Measurements from ENCODE around the gene CCDC87.

Gene CCDC87

DNA sequence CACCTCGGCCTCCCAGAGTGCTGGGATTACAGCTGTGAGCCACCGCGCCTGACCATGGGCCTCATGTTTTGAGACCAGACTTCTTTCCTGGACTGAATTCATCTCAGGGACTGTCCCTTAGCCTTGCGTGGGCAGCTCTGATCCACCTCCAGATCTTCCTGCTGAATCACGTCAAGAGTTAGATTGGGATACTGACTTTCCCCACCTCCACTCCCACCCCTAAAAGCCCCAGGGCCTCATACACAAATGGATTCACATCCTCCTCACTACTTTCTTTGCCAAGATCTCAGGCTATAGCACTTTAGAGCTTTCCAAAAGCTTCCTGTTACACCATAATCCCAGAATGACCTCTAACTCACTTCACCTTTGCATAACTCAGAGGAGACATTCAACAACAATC lies 12.1 kb downstream of the CCDC87 start:
- DNase-seq (ENCODE audit: low spot score) = no peak

DNA sequence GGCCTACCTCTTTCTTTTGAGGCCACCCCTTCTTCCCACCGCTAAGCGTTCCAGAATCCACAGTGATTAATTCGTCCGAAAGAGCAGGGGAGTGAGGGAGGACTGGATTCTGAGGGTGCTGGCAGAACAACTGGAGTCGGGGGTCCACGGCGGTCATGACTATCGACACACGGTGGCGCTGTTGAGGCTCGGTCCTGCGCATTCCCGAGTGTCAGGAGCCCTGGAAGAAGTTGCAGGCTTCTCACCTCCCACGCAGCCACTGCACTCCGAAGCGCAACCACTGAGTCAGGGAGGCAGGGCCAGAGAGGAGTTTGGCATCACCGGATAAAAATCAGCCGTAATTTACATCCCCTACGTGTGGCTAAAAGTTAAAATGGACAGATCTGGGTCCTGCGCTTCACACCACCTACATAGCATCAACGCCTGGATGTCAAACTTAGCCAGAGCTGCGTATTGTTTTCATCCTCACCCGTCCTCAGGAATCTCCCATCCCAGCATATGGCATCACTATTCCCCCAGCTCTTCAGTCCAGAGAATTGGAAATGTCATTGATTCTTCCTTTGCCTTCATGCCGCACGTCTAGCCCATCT lies 13.8 kb downstream of the CCDC87 start:
- DNase-seq (ENCODE audit: low spot score) = peak; percentile 75

DNA sequence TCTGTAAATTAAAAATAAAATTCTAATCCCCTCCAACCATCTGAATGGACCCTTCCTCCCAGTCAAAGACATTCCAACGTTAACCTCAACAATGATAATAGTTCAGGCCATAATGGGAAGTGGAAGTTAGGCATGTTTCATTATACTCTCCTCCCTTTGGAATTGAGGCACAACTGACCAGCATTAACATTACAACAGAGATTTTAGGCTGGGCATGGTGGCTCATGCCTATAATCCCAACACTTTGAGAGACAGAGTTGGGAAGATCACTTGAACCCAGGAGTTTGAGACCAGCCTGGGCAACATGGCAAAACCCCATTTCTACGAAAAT lies 22.0 kb downstream of the CCDC87 start:
- DNase-seq (ENCODE audit: low spot score) = no peak

DNA sequence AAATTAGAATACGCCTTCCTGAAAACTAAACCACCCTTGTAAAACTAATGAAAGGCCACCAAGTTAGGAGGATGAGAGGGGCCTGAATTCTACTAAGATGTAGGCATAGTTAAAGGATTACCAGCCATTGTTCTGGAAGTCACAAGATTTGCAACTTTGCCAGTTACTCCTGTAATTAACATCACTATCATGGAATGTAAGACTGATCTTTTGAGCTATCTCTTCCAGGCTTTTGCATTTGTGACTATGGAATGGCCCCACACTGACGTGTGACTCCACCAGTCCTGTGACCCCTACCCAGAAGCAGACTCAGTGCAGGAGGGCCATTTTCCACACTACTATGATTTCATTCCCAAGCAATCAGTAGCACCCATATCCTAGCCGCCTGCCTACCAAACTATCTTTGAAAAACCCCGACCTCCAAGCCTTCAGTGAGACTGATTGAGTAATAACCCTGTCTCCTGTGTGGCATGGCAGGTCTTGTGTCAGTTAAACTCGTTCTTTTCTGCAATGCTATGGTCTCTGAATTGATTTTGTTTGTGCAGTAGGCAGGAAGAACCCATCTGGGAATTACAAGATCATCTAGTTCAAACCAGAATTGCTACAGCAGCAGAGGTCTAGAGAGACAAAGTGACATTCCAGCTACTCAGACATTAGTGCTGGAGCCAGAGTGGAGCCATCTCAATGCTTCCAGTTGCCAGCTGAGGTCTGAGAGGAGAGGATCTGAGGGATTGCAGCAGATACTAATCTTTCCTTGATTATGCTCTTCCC lies 22.6 kb downstream of the CCDC87 start:
- DNase-seq (ENCODE audit: low spot score) = no peak

DNA sequence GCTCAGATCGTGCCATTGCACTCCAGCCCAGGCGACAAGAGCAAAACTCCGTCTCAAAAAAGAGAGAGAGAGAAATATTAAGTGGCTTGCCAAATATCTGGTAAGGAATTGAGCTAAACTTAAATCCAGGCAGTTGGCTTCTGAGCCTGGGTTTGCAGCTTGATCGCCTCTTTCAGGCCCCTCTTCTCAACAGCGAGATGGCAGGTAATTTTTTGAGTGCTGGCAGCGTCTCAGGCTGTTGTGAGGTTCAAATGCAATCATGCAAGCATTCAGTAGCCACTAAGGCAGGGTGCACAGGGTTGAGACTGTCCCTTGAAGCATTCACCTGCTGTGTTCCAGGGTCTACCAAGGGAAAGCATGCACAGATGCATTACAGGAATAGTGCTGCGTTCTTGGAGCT lies 23.8 kb downstream of the CCDC87 start:
- DNase-seq (ENCODE audit: low spot score) = no peak

DNA sequence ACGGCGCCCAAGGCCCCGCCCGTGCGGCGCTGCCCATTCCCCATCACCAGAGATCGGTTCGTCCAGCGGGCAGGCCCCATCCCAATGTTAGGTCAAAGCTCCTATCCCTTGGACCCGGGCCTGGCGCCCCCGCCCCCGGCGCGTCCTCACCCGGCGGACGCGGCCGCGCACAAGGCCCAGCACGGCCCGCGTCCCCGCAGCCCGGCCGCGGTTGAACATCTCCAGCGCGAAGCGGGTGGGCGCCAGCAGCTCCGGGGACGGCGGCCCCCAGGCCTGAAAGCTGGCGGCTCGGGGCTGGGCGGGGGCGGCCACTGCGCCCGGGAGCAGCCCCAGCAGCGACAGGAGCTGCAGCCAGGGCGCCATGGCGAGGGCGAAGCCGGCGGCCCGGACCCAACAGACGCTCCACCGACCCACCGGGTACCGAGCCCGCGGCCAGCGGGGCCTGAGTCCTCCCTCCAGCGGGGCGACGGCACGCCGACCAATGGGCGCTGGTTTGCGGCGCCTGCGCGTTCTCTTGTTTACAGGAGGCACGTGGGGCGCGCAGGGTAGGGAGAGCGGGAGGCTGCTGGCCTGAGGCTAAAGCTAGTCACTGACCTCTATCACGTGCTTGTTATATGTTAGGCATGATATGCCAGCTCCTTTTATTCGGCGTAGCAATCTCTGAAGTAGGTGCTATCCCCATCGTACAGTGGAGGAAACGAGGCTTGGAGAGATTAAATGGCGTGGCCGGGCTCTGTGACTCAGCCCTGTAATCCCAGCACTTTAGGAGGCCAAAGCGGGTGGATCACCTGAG lies 24.5 kb downstream of the CCDC87 start, which contains the start of gene CTSF:
CTSF (minus strand) TSS at position 483 of the 793 bp plus-strand sequence; CDS start at position 363, 120 bp downstream.
- peak; percentile 69 for DNase-seq (ENCODE audit: low spot score)

DNA sequence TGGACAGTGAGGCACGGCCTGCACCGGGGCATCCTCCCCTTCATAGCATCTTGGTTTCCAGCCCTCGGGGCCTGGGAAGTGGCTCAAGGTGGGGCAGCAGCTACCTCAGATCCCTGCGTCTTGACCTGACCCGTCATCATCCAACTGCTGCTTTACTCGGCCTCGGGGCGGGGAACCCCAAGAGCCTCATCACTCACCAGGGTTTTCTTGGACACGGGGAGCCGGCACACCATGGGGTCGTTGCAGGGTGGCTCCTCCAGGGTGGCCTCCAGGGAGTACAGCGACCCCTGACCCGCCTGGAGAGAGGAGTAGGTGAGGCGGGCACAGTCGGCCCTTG lies 25.1 kb downstream of the CCDC87 start:
- no peak for DNase-seq (ENCODE audit: low spot score)

DNA sequence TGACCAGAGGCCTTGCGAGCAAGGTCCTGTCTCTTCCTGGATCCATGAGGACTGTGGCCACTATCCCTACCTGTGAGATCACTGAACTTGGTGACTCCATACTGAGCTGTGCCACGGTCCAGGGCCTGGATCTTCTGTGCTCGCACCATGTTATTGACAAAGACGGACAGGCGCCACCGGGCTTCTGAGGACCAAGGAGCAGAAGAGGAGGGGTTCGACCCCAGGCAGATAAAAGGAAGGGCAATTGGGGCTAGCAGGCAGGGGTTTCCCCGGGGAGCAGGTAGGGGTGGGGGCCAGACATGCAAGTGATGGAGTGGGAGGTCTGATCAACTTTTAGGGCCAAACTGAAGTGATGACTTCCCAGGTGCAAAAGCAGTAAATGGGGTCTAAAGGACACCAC lies 26.6 kb downstream of the CCDC87 start:
- no peak for DNase-seq (ENCODE audit: low spot score)

DNA sequence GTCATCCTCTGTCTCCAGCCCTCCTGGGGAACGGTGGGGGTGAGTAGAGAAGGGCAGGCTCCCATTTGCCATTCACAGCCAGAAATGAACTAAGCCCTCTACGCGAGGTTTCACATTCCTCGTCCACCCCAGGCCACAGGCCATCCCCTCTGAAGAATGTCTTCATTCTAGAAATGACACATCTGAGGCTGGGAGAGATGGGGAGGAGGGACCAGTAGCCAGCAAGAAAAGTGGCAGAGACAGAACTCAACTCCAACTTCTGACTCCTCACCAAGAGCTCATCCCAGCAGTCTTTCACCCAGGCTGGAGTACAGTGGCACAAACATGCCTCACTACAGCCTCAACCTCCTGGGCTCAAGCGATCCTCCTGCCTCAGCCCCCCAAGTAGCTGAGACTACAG lies 27.9 kb downstream of the CCDC87 start:
- DNase-seq (ENCODE audit: low spot score) = no peak

DNA sequence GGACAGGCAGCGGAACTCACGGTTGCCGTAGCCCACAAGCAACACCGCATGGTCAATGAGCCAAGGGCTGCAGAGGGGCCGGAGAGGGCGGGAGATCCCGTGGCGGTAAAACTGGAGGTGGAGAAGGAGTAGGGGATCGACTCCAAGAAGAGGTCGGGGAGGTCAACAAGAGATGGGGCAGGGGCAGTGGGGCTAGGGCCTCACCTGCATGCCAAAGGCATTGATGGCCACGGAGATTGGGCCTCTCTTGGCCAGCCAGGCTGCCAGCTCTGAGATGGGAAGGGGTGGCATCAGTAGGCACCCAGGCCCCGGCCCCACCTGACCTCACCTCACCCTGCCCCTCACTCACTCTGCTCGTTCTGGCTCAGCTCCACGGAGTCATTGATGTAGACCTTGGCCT lies 28.3 kb downstream of the CCDC87 start:
- DNase-seq (ENCODE audit: low spot score) = no peak

DNA sequence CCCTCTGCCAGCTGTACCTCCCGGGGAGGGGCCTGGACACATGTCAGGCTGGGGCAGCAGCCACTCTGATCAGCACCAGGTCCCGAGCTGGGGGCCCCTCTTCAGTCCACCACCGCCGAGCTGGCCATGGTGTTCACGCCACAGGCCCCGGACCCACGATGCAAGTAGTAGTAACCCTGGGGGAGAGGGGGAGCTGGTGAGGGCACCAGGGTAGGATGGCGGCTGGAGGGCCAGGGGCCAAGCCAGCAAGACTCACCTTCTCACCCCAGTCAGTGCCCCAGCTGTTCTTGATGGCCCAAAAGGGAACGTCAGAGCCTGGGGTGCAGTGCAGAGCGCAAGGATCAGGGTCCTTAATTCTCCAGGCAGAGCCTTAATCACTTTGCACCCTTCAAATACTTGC lies 29.0 kb downstream of the CCDC87 start:
- no peak for DNase-seq (ENCODE audit: low spot score)

DNA sequence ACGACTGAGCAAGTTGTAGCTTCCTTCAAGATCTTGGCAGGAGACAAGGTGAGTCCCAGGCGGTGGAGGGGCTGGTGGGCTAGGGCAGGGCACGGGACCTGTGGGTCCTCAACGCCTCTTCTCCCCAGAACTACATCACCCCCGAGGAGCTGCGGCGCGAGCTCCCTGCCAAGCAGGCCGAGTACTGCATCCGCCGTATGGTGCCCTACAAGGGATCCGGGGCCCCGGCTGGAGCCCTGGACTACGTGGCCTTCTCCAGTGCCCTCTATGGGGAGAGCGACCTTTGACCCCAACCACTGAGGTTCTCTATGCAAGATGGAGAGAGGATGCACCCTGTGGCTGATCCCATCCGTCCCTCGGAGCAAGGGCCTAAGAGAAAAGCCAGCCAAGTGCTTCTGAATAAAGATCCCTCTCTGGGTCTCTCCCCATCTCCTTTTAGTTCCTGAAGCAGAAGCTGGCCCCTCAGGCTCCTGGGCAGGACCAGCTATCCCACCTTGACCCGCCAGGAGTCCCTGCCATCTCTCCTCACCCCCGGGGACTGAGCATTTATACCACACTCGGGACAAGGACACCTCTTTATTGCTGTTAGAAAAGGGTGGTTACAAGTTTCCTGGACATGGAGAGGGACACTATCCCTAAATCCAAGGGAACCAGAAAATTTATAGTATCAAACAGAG lies 29.8 kb downstream of the CCDC87 start:
- no peak for DNase-seq (ENCODE audit: low spot score)

DNA sequence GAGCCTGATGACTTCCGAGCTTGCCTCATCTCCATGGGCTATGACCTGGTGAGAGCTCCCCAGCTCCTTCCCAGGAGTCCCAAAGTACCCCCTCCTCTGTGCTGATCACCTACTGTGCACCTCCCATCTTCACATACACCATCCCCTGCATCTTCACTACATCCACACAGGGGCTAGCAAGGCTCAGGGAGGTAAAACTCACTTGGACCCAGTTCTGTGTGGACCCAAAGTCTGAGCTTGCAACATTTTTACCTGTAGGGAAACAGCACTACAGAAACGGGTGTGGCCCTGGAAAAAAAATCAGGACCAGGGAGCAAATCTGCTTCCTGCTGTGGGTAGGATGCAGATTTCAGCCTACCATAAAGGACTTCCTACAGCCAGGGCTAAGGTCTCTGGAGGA lies 30.6 kb downstream of the CCDC87 start:
- DNase-seq (ENCODE audit: low spot score) = no peak

DNA sequence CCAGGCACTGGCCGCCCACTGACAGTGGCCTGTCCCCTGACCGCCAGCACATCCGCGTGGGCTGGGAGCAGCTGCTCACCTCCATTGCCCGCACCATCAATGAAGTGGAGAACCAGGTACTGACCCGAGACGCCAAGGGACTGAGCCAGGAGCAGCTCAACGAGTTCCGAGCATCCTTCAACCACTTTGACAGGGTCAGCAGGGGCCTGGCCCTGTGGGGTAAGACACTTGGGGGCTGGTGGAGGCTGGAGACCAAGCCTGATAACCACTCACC lies 31.0 kb downstream of the CCDC87 start:
- DNase-seq (ENCODE audit: low spot score) = no peak

DNA sequence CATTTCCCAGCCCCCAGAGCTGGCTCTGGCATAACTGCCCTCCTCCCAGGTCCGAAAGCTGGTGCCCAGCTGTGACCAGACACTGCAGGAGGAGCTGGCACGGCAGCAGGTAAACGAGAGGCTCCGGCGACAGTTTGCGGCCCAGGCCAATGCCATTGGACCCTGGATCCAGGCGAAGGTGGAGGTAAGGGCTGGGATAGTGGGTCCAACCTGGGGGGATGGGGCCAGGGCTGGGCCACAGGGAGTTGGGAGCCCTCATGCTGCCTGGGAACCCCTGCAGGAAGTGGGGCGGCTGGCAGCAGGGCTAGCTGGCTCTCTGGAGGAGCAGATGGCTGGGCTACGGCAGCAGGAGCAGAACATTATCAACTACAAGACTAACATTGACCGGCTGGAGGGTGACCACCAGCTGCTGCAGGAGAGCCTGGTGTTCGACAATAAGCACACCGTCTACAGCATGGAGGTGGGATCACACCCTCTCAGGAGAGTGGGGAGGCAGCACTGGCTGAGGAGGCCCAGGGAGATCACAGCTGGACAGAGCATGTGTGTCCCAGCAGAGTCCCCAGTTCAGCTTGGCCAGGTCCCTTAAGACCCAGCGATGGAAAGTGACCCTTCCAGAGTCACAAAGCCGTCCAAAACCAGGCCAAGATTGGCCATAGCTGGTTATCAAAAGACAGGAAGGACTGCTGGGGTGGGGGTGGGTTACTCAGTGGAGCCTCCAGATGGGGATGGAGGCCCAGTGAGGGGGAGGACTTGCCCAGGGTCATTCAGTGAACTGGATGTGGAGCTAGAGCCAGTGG lies 31.5 kb downstream of the CCDC87 start:
- DNase-seq (ENCODE audit: low spot score) = no peak

DNA sequence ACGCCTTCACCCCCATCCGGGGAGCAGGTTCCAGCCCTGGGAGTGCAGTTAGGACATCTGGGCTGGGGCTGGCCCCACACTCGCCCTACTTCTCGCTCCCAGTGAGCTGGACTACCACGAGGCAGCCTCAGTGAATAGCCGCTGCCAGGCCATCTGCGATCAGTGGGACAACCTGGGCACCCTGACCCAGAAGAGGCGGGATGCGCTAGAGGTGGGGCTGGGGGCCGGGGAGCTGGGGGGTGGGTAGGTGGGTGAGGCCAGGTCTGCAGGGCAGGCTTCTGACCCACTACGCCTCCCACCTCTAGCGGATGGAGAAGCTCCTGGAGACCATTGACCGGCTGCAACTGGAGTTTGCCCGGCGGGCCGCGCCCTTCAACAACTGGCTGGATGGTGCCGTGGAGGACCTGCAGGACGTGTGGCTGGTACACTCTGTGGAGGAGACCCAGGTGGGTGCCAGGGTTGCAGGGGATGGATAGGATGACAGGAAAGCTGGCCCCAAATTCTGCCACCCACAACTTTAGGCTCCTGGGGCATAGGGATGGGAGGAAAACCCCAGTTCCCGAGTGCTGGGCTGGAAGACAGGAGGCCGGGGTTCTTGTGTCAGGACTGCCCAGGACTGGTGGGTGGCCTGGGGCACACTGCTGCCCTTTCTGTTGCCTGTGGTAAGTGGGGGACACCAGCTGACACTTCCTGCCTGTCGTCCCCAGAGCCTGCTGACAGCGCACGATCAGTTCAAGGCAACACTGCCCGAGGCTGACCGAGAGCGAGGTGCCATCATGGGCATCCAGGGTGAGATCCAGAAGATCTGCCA lies 32.8 kb downstream of the CCDC87 start:
- no peak for DNase-seq (ENCODE audit: low spot score)

DNA sequence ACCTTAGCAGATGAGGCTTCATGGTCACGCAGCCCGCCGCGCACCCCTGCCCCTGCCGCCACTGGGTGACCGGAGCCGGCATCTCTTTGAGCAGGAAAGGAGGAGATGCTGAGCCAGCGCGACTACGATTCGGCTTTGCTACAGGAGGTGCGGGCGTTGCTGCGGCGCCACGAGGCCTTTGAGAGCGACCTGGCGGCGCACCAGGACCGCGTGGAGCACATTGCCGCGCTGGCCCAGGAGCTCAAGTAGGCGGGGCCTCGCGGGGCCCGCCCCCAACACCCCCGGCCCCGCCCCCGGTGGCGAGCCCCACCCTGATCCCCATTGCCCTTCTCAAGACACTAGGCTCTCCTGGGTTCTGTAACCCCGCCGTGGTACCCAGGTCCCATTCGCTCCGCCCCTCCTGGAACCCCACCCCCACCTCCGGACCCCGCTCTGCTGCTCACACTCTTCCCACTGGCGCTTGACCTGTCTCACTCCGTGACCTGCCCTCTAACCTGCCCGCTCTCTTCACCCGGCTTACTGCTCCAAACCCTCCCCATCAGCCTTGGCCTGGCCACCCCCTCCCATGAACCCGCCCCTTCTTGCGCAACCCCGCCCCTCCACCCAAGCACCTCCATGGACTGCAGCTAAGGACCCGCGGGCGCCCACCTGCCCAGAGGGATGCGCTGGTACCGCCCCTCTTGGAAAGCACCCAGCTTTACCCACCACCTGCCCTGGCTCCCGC lies 33.6 kb downstream of the CCDC87 start:
- DNase-seq (ENCODE audit: low spot score) = peak; percentile 25

DNA sequence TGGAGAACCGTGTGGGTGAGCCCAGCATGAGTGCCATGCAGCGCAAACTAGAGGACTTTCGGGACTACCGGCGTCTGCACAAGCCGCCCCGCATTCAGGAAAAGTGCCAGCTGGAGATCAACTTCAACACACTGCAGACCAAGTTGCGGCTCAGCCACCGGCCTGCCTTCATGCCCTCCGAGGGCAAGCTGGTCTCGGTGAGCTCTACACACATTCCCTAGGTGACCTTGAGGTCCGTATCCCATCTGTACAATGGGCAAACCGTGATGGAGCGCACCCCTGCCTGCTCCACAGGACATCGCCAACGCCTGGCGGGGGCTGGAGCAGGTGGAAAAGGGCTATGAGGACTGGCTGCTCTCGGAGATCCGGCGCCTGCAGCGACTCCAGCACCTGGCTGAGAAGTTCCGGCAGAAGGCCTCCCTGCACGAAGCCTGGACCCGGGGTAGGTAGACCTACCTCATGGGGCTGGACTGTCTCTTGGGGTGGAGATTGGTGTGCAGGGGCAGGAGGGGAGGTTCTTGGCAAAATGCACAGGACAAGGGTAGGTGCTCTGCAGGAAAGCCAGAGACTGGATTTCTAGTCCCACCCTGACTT lies 35.0 kb downstream of the CCDC87 start:
- DNase-seq (ENCODE audit: low spot score) = no peak

DNA sequence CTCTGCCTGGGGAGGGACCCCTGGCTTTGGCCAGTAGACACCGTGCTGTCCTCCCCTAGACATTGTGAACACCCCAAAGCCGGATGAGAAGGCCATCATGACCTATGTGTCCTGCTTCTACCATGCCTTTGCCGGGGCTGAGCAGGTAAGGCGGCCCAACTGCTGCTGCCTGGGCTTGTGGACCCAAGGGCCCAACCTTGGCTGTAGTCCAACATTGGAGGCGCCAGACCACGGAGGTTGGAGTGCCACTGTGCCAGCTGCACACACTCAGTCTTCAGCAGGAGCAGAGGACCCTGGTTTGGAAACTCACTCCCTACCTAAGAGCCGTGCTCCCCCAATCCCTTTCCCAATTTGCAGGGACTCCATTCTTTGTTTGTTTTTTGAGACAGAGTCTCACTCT lies 36.8 kb downstream of the CCDC87 start:
- no peak for DNase-seq (ENCODE audit: low spot score)

DNA sequence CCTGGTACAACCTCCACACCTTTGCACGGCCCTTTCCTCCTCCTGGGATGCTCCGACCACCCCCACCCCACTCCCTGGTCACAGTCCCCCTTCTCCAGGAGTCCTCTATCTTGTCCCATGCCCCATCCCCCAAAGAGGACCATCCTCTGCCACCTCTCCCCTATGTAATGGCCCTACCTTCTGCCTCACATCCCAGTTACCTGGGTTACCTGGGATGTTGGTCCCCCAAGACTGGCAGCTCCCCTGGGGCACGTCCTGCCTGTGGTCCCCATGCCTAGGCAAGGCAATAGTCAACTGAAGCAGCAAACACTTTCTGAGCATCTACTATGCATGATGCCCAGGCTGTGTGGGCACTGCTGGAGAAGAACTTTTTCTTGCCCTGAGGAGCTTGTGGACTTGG lies 37.4 kb downstream of the CCDC87 start:
- no peak for DNase-seq (ENCODE audit: low spot score)

Measured in CD4-positive, alpha-beta T cell treated with Interleukin-2 at 100 ng/mL for 4 hours (primary cell).